Left ventricle myocardium superior (tissue), 1 donor: ENCODE measurements around the gene IL21R. TPM values are rescaled to one million over a fixed set of nuclear protein-coding genes. Genes with fewer than 3 reads are reported as not detected.

Experiments used
- ATAC-seq: fragments of 200-7000 bp; cut with Tn5 transposase; one replicate; pipeline ENCODE4 v1.9.1; 2020; ENCODE audit warnings: mild to moderate bottlenecking, moderate library complexity
- DNase-seq: peaks from one replicate; pipeline ENCODE4 v3.0.0-alpha.2; 2020
- intact Hi-C: fragments of 100-400 bp; cut with micrococcal nuclease; formaldehyde crosslinking; loops from one replicate; pipeline ENCODE4 v1.11.0; 2022
- total RNA-seq: library from RNA; stranded (reverse); fragmentation: NEBNext Ultra II Directional; extraction: Animal tissue kit (Norgen Biotek cat#: 25700); gene quantifications from one replicate; pipeline ENCODE4 v1.2.1, GENCODE V29; 2021
- donor health status: DM: no; HTN: yes; CAD: no; lungs with severe emphysema.

The IL21R gene
- total RNA-seq, 1 donor from 2014 or later: 0.07 TPM

DNA sequence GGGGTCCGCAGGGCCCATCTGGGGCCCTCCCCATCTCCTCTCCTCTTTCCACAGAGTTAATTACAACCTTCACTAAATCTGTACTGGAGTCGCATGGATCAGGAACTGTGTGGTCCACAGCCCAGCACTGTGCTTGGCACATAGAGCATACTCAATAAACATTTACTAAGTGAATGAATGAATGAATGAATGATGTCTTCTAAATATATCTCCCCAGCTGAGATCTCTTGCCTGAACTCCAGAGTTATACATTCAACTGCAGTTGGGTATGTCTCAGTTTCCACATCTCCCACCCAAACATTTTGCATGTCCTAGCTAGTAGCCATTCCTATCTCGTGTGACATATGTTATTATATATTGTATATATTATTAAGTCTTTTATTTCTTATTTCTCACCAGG, 28.7 kb upstream of the IL21R start:
- DNase-seq (no peak), ATAC-seq (no peak)
- intact Hi-C loops: no loop called here

DNA sequence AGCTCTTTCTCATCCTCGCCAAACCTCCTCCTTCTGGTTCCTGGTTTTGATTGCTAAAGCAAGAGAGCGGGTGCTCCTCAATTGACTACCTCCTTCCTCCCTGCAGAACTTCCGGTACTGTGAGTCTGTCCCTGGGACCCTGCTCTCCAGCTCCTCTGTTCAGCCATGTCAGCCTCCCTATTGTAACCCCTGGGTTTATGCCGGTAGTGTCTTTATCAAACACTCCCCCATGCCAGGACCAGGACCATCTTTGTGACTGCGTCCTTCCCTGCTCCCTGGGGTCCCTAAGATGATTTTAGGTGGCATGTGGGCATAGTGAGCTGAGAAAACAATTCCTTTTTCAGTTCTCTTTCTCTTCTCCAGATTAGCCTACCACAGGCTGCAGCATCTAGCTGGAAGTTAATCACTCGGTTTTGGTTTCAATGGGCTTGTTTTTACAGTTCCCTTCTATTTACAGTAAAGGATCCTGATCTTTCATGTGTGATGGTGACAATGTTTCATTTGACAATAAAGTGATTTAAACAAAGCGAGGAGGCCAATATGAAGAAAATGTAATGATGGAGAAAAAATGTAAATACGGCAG, 27.7 kb upstream of the IL21R start:
- DNase-seq (no peak), ATAC-seq (peak; percentile 44)
- intact Hi-C loops: no loop called here

DNA sequence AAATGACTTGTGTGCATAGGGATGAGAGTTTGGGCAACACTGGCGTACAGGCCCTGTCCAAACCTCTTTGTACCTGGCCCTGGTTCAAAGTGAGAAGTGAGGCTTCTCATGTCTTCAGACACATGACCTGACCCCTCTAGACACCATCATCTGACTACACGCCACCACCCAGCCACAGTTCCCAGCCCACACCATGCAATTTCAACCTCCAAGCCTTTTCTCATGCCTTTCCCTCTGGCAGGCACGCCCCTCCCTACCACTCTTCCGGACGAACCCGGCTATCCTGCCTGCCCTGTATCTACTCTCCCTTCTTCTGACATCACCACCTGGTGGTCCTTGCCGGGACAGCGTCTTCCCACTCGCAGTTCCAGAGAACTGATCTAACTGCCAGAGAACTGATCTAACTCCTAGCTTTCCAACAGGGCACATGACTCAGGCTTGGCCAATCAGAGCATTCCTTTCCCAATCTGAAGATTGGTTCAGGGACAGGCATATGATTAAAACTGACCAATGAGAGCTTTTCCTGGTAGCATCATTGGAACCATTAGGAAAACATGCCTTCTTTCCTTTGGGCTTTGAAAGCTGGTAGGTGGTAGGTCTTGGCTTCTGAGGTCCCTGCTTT, 27.1 kb upstream of the IL21R start:
- intact Hi-C loops: no loop called here
- DNase-seq: peak; percentile 52

GRCh38 chr16:27377666-27378485, 24.1 kb upstream of the IL21R start:
- ATAC-seq (no peak), DNase-seq (no peak)
- intact Hi-C loops: no loop called here

More for the DNA sequence above, 27.1 kb upstream of the IL21R start:
- peak; percentile 80 for ATAC-seq

DNA sequence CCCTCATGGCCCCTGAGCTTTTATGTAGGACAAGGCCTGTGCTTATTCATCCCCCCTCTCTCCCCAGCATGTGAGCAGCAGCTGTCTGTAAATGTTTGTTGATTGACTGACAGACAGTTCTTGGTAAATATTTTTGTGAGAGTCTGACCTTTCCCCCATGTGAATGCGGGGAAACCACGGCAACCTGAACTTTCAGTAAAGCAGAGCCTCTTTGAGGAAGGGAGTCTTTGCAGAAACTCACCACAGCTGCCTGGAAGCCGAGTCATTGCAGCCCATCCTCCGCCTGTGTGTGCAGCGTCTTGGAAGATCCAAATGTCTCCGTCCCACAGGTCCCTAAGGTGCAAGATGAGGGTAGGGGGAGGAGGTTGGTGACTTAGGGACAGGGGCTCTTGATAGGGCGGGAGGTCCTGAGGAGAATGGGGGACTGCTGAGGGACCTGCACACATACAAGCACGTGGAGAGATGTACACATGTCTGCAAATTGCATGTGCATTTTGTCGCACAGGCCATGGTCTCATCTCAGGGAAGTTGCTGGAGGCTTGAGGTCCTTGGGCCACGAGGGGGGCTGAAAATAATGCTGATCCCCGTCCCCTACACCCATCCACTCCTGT, 23.0 kb upstream of the IL21R start:
- no peak for DNase-seq
- ATAC-seq: no peak
- intact Hi-C loops: no loop called here

- DNase-seq: no peak
- intact Hi-C loops: no loop called here
Measured at GRCh38 chr16:27379919-27380318, 22.1 kb upstream of the IL21R start.

DNA sequence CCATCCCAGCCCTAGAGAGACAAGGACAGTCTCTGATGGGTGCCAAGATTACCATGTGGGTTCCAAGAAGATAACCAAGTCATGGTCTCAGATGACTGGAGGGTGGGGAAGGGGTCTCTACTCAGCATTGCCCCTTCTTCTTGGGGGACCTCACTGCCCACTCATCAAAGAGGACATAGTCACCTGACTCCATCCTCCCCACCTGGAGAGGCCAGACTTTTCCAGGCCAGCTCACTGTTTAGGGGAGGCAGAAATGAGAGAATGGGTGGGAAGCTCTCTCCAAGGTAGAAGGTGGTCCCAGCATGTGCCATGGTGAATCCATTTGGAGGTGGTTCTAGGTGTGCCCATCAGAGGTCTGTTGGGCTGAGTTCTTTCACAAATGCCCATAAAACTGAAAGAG, 20.7 kb upstream of the IL21R start:
- no peak for ATAC-seq
- intact Hi-C loops: no loop called here
- no peak for DNase-seq

More at GRCh38 chr16:27379919-27380318, 22.1 kb upstream of the IL21R start:
- no peak for ATAC-seq

DNA sequence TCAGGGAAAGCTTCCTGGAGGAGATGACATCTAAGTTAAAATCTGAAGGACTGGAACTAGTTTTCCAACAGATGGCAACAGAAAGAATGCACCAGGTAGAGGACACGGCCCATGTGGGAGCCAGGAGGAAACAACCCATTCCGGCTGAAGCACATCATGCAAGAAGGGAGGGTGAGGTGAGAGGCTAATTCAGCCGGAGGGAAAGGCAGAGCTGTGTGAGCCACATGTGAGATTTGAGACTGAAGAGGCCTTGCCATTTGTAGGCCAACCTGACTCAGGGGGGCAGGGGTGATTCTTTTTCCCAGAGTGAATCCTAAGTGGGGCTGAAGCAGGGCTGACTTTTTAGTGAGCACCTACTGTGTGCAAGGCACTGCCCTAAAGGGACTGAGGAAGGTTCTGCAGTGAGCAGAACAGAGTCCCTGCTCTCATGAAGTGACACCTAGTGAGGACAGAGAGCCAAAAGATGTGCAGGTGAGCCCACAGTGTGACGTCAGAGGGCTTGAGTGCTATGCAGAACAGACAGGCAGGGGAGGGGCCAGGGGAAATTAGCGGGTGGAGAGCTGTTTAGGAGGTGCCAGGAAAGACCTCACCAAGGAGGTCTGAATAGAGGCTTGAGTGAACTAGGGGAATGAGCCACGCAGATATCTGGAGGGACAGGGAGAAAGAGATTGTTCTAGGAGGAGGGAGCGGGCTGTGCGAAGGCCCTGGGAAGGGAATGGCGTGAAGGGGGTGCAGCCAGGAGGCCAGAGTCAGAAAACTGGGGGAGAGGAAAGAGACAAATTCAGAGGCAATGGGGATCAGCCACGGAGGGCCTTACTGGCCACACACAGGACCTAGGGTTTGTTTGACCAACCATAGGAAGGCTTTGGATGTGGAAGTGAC, 19.8 kb upstream of the IL21R start:
- intact Hi-C loops: no loop called here
- ATAC-seq (no peak), DNase-seq (no peak)

DNA sequence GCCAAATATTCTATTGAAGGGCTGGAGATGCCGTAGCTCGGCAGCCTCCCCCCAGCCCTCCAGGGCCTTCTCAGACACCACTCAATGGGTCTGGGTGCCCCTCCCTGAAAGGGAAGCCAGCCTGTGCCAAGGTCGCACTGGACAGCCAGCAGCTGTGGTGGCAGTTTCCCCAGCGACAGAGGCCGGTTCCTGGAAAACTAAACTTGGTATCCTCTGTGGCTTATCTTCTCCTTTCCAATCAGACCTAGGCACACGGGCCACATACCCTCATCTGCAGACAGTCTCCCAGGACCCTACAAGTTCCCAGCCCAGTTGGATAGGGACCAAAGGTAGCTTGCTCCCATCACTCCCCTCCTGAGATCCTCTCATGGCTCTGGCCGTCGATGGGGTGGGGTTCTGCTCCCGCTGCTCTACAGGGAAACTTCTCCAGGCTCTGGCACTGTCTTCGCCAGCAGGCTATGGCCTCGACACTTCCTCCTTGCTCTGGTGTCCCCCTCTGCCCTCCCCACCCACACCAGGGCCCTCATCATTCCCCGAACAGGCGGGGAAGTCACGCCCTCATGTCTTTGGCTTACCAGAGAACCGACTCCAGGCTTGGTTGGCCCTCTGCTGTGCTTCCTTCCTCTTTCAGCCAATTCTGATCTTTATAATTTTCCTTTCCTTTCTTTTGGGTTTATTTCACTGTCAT, 18.3 kb upstream of the IL21R start:
- DNase-seq: peak; percentile 63
- intact Hi-C loops: no loop called here
- ATAC-seq: peak; percentile 81

DNA sequence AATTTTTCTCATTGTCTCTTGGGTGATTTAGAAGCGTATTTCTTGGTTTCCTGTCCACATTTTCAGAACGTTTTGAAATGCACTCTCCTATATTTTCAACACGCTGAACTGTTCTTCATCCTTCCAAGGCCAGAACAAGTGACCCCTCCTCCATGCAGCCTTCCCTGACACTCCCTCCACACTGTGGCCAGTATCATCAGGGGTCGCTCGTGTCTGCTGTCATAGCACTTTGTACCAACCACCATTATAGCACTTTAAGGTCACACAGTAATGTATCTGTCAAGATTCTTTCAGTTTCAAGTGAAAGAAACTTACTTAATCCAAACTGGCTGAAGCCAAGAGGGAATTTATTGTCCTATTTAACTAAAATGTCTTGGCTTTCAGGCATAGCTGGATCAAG, 17.5 kb upstream of the IL21R start:
- no peak for ATAC-seq
- DNase-seq: no peak
- intact Hi-C loops: no loop called here

DNA sequence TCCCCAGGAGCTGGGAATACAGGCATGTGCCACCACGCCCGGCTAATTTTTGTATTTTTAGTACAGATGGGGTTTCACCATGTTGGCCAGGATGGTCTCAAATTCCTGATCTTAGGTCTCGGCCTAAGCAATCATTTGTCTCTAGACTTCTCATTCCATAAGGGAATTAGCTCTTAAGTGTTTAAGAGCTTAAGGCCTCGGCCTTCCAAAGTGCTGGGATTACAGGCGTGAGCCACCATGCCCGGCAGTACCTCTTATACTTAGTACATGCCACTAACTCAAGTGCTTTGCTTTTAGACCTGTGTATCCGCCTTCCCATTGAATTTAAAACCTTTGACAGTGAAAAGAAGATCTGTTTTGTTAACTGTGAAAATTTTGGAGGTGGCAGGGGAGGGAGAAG, 16.6 kb upstream of the IL21R start:
- intact Hi-C loops: no loop called here
- ATAC-seq (no peak), DNase-seq (no peak)

- intact Hi-C loops: no loop called here
- no peak for DNase-seq
- no peak for ATAC-seq
Measured at GRCh38 chr16:27386674-27387073, 15.3 kb upstream of the IL21R start.

DNA sequence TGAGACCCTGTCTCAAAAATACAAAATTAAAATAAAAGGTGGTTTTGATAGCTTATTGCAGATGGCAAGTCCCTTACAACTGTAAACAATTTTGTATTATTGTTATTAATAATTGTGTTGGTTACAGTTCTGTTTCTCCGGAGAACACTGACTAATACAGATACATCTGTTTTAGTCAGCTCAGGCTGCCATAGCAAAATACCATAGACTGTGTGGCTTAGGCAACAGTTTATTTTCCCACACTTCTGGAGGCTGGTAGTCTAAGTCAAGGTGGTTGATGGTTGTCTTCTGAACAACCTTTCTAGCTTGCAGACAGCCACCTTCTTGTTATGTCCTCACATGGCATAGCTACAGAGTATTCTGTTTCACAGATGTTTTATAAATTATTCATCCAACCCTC, 14.2 kb upstream of the IL21R start:
- no peak for DNase-seq
- intact Hi-C loops: no loop called here
- no peak for ATAC-seq

DNA sequence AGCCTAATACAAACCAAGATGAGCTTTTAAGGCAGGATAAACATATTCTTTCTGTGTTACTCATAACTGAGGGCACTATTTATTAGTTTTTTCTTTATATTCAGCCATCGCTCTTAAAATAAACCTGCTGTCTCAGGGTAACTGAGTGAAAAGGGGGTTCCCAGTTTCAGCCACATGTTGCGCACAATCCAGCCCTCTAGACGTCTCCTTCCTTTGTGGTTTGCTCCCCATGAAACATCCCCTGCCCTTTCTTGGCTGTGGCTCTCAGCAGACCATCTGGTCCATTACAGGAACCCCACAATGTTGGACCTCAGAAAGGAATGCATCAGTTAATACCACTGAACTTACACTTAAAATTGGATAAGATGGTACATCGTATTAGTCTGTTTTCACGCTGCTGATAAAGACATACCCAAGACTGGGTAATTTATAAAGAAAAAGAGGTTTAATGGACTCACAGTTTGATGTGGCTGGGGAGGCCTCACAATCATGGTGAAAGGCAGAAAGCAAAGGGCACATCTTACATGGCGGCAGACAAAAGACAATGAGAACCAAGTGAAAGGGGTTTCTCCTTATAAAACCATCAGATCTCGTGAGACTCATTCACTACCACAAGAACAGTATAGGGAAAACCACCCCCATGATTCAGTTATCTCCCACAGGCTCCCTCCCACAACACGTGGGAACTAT, 12.6 kb upstream of the IL21R start:
- DNase-seq: no peak
- no peak for ATAC-seq
- intact Hi-C loops: no loop called here

DNA sequence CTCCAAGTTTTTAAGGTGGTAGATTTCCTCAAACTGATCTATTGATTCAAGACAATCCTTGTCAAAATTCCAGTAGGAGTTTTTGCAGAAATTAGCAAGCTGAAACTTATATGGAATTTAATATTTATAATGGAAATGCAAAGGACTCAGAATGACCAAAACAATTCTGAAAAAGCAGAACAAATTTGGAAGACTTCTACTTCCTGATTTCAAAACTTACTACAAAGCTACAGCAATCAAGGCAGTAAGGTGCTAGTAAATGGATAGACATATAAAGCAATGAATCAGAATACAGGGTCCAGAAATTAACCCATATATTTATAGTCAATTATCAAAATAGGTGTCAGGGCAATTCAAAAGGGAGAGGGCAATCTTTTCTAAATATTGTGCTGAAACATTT, 11.8 kb upstream of the IL21R start:
- no peak for ATAC-seq
- DNase-seq: no peak
- intact Hi-C loops: loop anchor here (10.0 kb wide), 1 partner anchor 1275 kb away; no protein-coding TSS in a partner anchor

GRCh38 chr16:27392671-27393070, 9.3 kb upstream of the IL21R start:
- no peak for ATAC-seq
- intact Hi-C loops: loop anchor here (10.0 kb wide), 1 partner anchor 1278 kb away; no protein-coding TSS in a partner anchor

GRCh38 chr16:27394516-27394915, 7.5 kb upstream of the IL21R start:
- ATAC-seq (no peak), DNase-seq (no peak)
- intact Hi-C loops: loop anchor here (10.0 kb wide), 1 partner anchor 1280 kb away; no protein-coding TSS in a partner anchor

More at GRCh38 chr16:27392671-27393070, 9.3 kb upstream of the IL21R start:
- no peak for DNase-seq
